Thyroid gland (tissue), 4 donors: ENCODE measurements around the gene SETD4. TPM values are rescaled to one million over a fixed set of nuclear protein-coding genes. Genes with fewer than 3 reads are reported as not detected.

Experiments
- DNase-seq, 2 donors: peaks; one replicate each; pipeline ENCODE4 v3.0.0-alpha.2; 2019
- H3K27ac ChIP-seq, 3 donors: fragments of 200-600 bp; sonication (generic); 1 replicate in 2 of 3; 2 replicates in 1 of 3; pipeline ENCODE4 v1.5.1; 2016 to 2019; ENCODE audit warnings: mild to moderate bottlenecking in 1 of 3, moderate library complexity in 1 of 3
- H3K27me3 ChIP-seq: fragments of 200-600 bp; sonication (generic); one replicate; pipeline ENCODE4 v1.5.1; 2019
- H3K36me3 ChIP-seq, 2 donors: fragments of 200-600 bp; sonication (generic); one replicate each; pipeline ENCODE4 v1.5.1; 2016 to 2019
- H3K4me1 ChIP-seq, 2 donors: fragments of 200-600 bp; sonication (generic); one replicate each; pipeline ENCODE4 v1.5.1; 2017 to 2019
- H3K4me3 ChIP-seq, 3 donors: fragments of 200-600 bp; sonication (generic); replicated peaks in 1 of 3; 1 replicate in 2 of 3; 2 replicates in 1 of 3; pipeline ENCODE4 v1.5.1; 2016; ENCODE audit warnings: mild to moderate bottlenecking in 1 of 3
- H3K9me3 ChIP-seq: fragments of 200-600 bp; sonication (generic); one replicate; pipeline ENCODE4 v1.5.1; 2017
- CTCF ChIP-seq, 6 experiments: fragments of 200-600 bp in 3 of 6; fragments of 450-650 bp in 3 of 6; sonication (generic) in 3 of 6; IDR thresholded peaks; one replicate each; pipeline ENCODE4 v1.5.1; 2016 to 2019; ENCODE audit warnings: antibody characterized with exemption in 6 of 6, mild to moderate bottlenecking in 2 of 6, inconsistent platforms in 1 of 6, moderate library complexity in 1 of 6
- POLR2A ChIP-seq, 2 donors: fragments of 450-650 bp; IDR thresholded peaks; one replicate each; pipeline ENCODE4 v1.6.1; 2017; ENCODE audit warnings: antibody characterized with exemption in 2 of 2, mild to moderate bottlenecking in 2 of 2, moderate library complexity in 1 of 2
- WGBS, 2 donors: methylation state at CpG; one replicate each; pipeline ENCODE4 v1.1.5; 2017; 5-methylcytosine and 5-hydroxymethylcytosine counted together
- intact Hi-C: fragments of 100-400 bp; cut with DNase I; formaldehyde crosslinking; loops from one replicate; pipeline ENCODE4 v1.15.1; 2023
- total RNA-seq, 4 donors: library from RNA; depleted of rRNA; stranded (reverse); fragments of >200 nt; gene quantifications; one replicate each; pipeline ENCODE4 v1.2.3, GENCODE V29; 2016

The SETD4 gene
- total RNA-seq, 4 donors from 2014 or later = 25.9 to 33.1 (median 29.7) TPM

- Histone ChIP-seq H3K9me3 (no peaks in the 10 kb centered on the region), H3K27me3 (no peaks in the 10 kb centered on the region), H3K27ac (no peak overlapping the region), H3K36me3 (no peaks in the 10 kb centered on the region), H3K4me3 (no peak overlapping the region), H3K4me1 (no peaks in the 10 kb centered on the region)
- DNase-seq = no peak
- WGBS, 2 donors = 86 to 95% methylated on average over 5 of the region's 13 CpGs
- TF ChIP-seq POLR2A (IDR thresholded peaks at IDR 0.05) (no peak), CTCF (IDR thresholded peaks at IDR 0.05) (no peak)
- intact Hi-C loops = no loop called here
These were observed 55.9 kb downstream of the SETD4 start for GRCh38 chr21:36004441-36004840.

GRCh38 chr21:36003776-36004175, 56.5 kb downstream of the SETD4 start:
- intact Hi-C loops = no loop called here
- no peak for TF ChIP-seq POLR2A (IDR thresholded peaks at IDR 0.05)
- TF ChIP-seq CTCF (IDR thresholded peaks at IDR 0.05) = no peak
- 95 to 97% methylated on average over 11 of the region's 11 CpGs for WGBS, 2 donors

GRCh38 chr21:35996217-35996616, 64.1 kb downstream of the SETD4 start:
- H3K4me3 ChIP-seq = no peak overlapping the region
- no peaks in the 10 kb centered on the region for H3K36me3 ChIP-seq
- no peak for TF ChIP-seq CTCF (IDR thresholded peaks at IDR 0.05)
- TF ChIP-seq POLR2A (IDR thresholded peaks at IDR 0.05) = no peak
- H3K27ac ChIP-seq = no peak overlapping the region
- H3K27me3 ChIP-seq = no peaks in the 10 kb centered on the region
- H3K4me1 ChIP-seq = no peaks in the 10 kb centered on the region
- DNase-seq = no peak
- intact Hi-C loops = no loop called here
- H3K9me3 ChIP-seq = no peaks in the 10 kb centered on the region

More at GRCh38 chr21:36003776-36004175, 56.5 kb downstream of the SETD4 start:
- Histone ChIP-seq H3K27ac (no peak overlapping the region), H3K9me3 (no peaks in the 10 kb centered on the region), H3K4me1 (no peaks in the 10 kb centered on the region), H3K36me3 (no peaks in the 10 kb centered on the region), H3K4me3 (no peak overlapping the region), H3K27me3 (no peaks in the 10 kb centered on the region)
- DNase-seq = no peak

- no peaks in the 10 kb centered on the region for H3K36me3 ChIP-seq
- H3K9me3 ChIP-seq = no peaks in the 10 kb centered on the region
- H3K27ac ChIP-seq = no peak overlapping the region
- 74 to 76% methylated on average over 4 of the region's 4 CpGs for WGBS, 2 donors
- H3K4me1 ChIP-seq = no peaks in the 10 kb centered on the region
- H3K27me3 ChIP-seq = no peaks in the 10 kb centered on the region
- TF ChIP-seq POLR2A (IDR thresholded peaks at IDR 0.05) = no peak
- no peak for TF ChIP-seq CTCF (IDR thresholded peaks at IDR 0.05)
- intact Hi-C loops = no loop called here
- no peak for DNase-seq
- H3K4me3 ChIP-seq = no peak overlapping the region
These were observed 64.7 kb downstream of the SETD4 start for GRCh38 chr21:35995522-35996088.

GRCh38 chr21:35994613-35995012, 65.7 kb downstream of the SETD4 start:
- H3K4me3 ChIP-seq = no peak overlapping the region
- no peaks in the 10 kb centered on the region for H3K36me3 ChIP-seq
- H3K4me1 ChIP-seq = no peaks in the 10 kb centered on the region
- H3K9me3 ChIP-seq = no peaks in the 10 kb centered on the region
- TF ChIP-seq CTCF (IDR thresholded peaks at IDR 0.05) (no peak), POLR2A (IDR thresholded peaks at IDR 0.05) (no peak)
- no peak overlapping the region for H3K27ac ChIP-seq
- intact Hi-C loops = no loop called here
- 67 to 70% methylated on average over 4 of the region's 4 CpGs for WGBS, 2 donors
- no peaks in the 10 kb centered on the region for H3K27me3 ChIP-seq
- no peak for DNase-seq
